Pancreas (tissue), 10 donors: Measurements from ENCODE around the gene GPR3. TPM values are rescaled to one million over a fixed set of nuclear protein-coding genes. Genes with fewer than 3 reads are reported as not detected.

ENCODE experiments used
- ATAC-seq, 4 donors: fragments of 200-7000 bp; cut with Tn5 transposase; one replicate each; pipeline versions ENCODE4 v1.8.0 to v1.9.1; 2020; ENCODE audit warnings: mild to moderate bottlenecking in 4 of 4, moderate library complexity in 4 of 4
- DNase-seq, 6 donors: peaks; one replicate each; pipeline ENCODE4 v3.0.0-alpha.2; 2020
- FAIRE-seq: peaks from 2 replicates; lab custom pipeline; 2012; peaks lifted over from hg19 to GRCh38; lab: Jason Lieb, UNC
- H3K27ac ChIP-seq, 4 donors: fragments of 200-600 bp; sonication (generic); 1 replicate in 3 of 4; 2 replicates in 1 of 4; pipeline versions ENCODE4 v1.5.0 to v1.8.0; 2020
- H3K27me3 ChIP-seq, 4 donors: fragments of 200-600 bp; one replicate each; pipeline ENCODE4 v1.8.0; 2021
- H3K36me3 ChIP-seq, 3 donors: fragments of 200-600 bp; sonication (generic) in 1 of 3; one replicate each; pipeline versions ENCODE4 v1.5.0 to v1.8.0; 2020 to 2021
- H3K4me1 ChIP-seq, 3 donors: fragments of 200-600 bp; one replicate each; pipeline ENCODE4 v1.8.0; 2021
- H3K4me3 ChIP-seq, 4 donors: fragments of 200-600 bp; sonication (generic) in 2 of 4; one replicate each; pipeline versions ENCODE4 v1.5.0 to v1.8.0; 2020 to 2021
- H3K9me3 ChIP-seq, 4 donors: fragments of 200-600 bp; one replicate each; pipeline ENCODE4 v1.8.0; 2021
- WGBS, 2 donors: extraction: QIAGEN DNeasy Blood & Tissue Kit; methylation state at CpG; one replicate each; pipeline ENCODE4 v1.1.7; 2013; 5-methylcytosine and 5-hydroxymethylcytosine counted together
- intact Hi-C, 3 donors: fragments of 100-400 bp; cut with DNase I; formaldehyde crosslinking; loops; one replicate each; pipeline versions ENCODE4 v1.11.1 to v1.14.2; 2022
- polyA plus RNA-seq, 2 donors: library from polyadenylated mRNA; stranded (reverse); fragments of 200-250 nt; gene quantifications; one replicate each; pipeline ENCODE4 v1.2.3, GENCODE V29; 2013
- total RNA-seq, 6 donors: library from RNA; stranded (reverse); fragmentation: NEBNext Ultra II Directional in 4 of 6; extraction: Animal tissue kit (Norgen Biotek cat#: 25700) in 4 of 6; gene quantifications; one replicate each; pipeline versions ENCODE4 v1.2.1 to v1.2.4, GENCODE V29; 2021 to 2023
- TF ChIP-seq, protein P1 (sequence below), 4 donors: fragments of 200-600 bp; sonication (generic) in 3 of 4; IDR thresholded peaks; one replicate each; pipeline versions ENCODE4 v1.5.0 to v1.8.0; 2021; ENCODE audit warnings: antibody characterized with exemption in 4 of 4
- donor health status: healthy with polysubstance abuse.
- donor health status: DM: no; HTN: no; CAD: no; lungs with moderate emphysema.
- donor health status: DM: no; HTN: no; CAD: no.
- donor health status: control.
- donor health status: control.
- donor health status: Bipolar disorder and iron deficiency.
- donor health status: DM: yes; HTN: yes; CAD: no.
- donor health status: DM: no; HTN: no; CAD: no.
- donor health status: DM: no; HTN: no; CAD: no.
- donor health status: DM: yes; HTN: yes; CAD: no.

GPR3 gene
- total and polyA plus RNA-seq, 8 donors: 0.09 to 0.52 (median 0.28) TPM; not detected in 3

DNA sequence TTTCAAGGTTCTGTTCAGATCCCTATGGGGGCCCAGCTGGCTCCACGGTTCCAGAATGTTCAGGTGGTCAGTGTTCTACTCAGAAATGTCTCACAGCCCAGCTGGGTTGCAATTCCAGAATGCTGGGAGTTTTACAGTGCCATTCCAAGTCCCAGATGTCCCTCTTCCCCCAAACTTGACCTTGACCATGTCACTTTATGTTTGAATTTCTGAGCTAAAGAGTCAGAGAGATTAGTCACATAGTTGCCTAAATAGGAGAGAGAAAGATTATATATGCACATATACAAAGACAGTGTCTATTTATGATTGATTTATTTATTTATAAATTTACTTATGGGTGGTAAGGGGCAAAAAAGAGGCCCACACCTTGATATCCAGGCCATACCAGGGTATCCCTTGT, 2.5 kb downstream of the GPR3 start:
- Histone ChIP-seq H3K27me3 (no peaks in the 10 kb centered on the region), H3K36me3 (no peaks in the 10 kb centered on the region), H3K4me3 (no peak overlapping the region), H3K9me3 (no peaks in the 10 kb centered on the region), H3K27ac (no peak overlapping the region), H3K4me1 (peaks cover 0 to 5% (median 4%) of the 10 kb centered on the region in 3 donors)
- 63 to 76% methylated on average over 1 of the region's 1 CpG for WGBS, 2 donors
- TF ChIP-seq, protein P1, sequence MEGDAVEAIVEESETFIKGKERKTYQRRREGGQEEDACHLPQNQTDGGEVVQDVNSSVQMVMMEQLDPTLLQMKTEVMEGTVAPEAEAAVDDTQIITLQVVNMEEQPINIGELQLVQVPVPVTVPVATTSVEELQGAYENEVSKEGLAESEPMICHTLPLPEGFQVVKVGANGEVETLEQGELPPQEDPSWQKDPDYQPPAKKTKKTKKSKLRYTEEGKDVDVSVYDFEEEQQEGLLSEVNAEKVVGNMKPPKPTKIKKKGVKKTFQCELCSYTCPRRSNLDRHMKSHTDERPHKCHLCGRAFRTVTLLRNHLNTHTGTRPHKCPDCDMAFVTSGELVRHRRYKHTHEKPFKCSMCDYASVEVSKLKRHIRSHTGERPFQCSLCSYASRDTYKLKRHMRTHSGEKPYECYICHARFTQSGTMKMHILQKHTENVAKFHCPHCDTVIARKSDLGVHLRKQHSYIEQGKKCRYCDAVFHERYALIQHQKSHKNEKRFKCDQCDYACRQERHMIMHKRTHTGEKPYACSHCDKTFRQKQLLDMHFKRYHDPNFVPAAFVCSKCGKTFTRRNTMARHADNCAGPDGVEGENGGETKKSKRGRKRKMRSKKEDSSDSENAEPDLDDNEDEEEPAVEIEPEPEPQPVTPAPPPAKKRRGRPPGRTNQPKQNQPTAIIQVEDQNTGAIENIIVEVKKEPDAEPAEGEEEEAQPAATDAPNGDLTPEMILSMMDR (IDR thresholded peaks at IDR 0.05): no peak
- no peak for FAIRE-seq
- intact Hi-C loops: loop anchor here (2.0 to 10.0 kb wide), 4 partner anchors 38 to 98 kb away; no protein-coding TSS in a partner anchor
- ATAC-seq: no peak
- peak in 1 of 6 donors; percentile 23 for DNase-seq

DNA sequence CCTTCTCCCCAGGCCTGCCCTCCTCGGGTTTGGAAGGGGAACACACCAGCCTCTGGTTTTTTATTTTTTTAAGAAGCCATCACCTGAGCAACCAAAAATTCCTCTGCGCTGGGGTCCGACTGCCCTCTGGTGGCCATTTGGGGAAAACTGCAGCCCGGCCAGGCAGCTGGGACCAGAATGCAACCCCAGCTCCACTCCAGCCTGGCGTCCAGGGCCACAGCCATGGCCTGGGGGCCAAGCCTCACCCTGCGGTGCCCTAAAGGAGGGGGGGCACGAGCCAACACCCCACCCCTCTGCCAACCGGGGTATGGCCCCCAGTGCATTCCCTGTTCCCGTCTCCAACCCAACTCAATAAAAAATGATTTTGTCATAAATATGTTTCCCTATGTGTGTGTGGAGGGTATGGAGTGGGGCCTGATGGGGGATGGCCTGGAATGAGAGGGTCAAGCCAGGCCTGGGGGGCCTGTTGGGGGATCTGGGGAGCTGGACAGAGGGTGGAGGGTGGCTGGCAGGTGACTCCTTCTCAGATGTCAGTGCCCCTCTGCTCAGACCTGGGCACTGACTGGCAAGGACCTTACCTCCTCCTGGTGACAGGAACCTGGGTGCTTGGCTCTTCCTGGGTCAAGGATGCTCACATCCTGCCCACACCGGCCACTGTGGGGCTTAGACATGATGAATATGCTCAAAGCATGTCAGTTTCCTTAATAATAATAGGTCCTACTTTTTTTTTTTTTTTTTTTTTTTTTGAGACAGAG, 3.2 kb downstream of the GPR3 start:
- peaks cover 0 to 5% (median 4%) of the 10 kb centered on the region in 3 donors for H3K4me1 ChIP-seq
- no peak overlapping the region for H3K27ac ChIP-seq
- TF ChIP-seq, protein P1 (IDR thresholded peaks at IDR 0.05): peak; percentile 85 to 96 (median 92)
- ATAC-seq (peak; percentile 47 to 73 (median 64)), FAIRE-seq (no peak), DNase-seq (peak; percentile 52 to 90 (median 83))
- intact Hi-C loops: loop anchor here in 2 of 3 donors (2.0 to 10.0 kb wide), 2 partner anchors 91 to 97 kb away; no protein-coding TSS in a partner anchor
- no peaks in the 10 kb centered on the region for H3K9me3 ChIP-seq
- H3K36me3 ChIP-seq: no peaks in the 10 kb centered on the region
- 1 to 3% methylated on average over 10 of the region's 10 CpGs for WGBS, 2 donors
- no peaks in the 10 kb centered on the region for H3K27me3 ChIP-seq
- H3K4me3 ChIP-seq: no peak overlapping the region

DNA sequence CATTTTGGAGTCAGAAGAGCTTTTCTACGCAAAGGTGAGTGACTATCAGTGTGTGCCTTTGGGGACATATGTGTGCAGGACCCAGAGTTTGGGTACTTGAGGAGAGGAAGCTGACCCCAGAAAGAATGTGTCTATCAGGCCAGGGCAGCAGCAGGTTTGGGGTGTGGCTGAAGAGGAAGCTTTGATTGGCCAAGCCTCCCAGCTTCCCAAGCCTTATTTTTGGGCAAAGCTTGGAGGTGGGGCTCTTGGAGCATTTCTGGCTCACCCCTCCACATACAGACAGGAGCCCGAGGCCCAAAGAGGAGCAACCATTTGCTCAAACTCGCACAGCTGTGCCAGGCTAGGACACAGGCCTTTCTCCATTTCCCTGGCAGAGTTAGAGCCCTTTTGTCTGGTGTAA, 4.7 kb downstream of the GPR3 start:
- Histone ChIP-seq H3K9me3 (no peaks in the 10 kb centered on the region), H3K27ac (no peak overlapping the region), H3K4me1 (peaks cover 0 to 2% (median 2%) of the 10 kb centered on the region in 3 donors), H3K36me3 (no peaks in the 10 kb centered on the region), H3K4me3 (no peak overlapping the region), H3K27me3 (no peaks in the 10 kb centered on the region)
- 67 to 87% methylated on average over 3 of the region's 3 CpGs for WGBS, 2 donors
- intact Hi-C loops: loop anchor here in 1 of 3 donors (10.0 kb wide), 1 partner anchor 92 kb away; no protein-coding TSS in a partner anchor
- ATAC-seq (no peak), FAIRE-seq (no peak), DNase-seq (no peak)
- TF ChIP-seq, protein P1 (IDR thresholded peaks at IDR 0.05): no peak

DNA sequence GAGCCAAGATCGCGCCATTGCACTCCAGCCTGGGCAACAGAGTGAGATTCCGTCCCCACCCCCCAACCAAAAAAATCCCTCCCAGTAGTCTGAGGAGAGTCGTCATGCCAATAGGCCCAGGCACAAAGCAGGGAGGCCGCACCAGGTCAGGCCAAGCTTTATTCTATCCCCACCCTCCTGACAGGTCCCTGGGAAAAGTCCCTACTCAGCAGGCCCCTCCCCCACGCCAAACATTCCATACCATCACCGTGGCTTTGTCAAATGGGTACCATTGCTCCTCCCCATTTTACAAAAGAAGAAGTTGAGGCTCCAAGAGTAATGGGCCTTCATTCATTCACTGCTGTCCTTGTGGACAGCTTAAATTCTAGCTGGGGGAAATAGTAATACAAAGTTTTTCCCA, 5.3 kb downstream of the GPR3 start:
- 51 to 58% methylated on average over 7 of the region's 7 CpGs for WGBS, 2 donors
- no peak for FAIRE-seq
- H3K36me3 ChIP-seq: no peaks in the 10 kb centered on the region
- no peaks in the 10 kb centered on the region for H3K27me3 ChIP-seq
- H3K27ac ChIP-seq: no peak overlapping the region
- no peaks in the 10 kb centered on the region for H3K9me3 ChIP-seq
- H3K4me1 ChIP-seq: peaks cover 0 to 8% (median 0%) of the 10 kb centered on the region in 3 donors
- intact Hi-C loops: loop anchor here in 1 of 3 donors (10.0 kb wide), 1 partner anchor 93 kb away; no protein-coding TSS in a partner anchor
- H3K4me3 ChIP-seq: no peak overlapping the region
- ATAC-seq: no peak
- TF ChIP-seq, protein P1 (IDR thresholded peaks at IDR 0.05): no peak
- DNase-seq: no peak
